HG02571 (cell line): ENCODE measurements around the gene SLIT3.

Experiments
- ATAC-seq: cut with Tn5 transposase; IDR thresholded peaks from one replicate; pipeline ENCODE4 v1.9.1; 2021; ENCODE audit warnings: mild to moderate bottlenecking, moderate library complexity; ENCODE audit not compliant: unreplicated experiment

SLIT3 gene

GRCh38 chr5:169272111-169272510, 28.8 kb downstream of the SLIT3 start:
- no peak for ATAC-seq

GRCh38 chr5:169270827-169271226, 30.1 kb downstream of the SLIT3 start:
- ATAC-seq: no peak

GRCh38 chr5:169268019-169268418, 32.9 kb downstream of the SLIT3 start:
- no peak for ATAC-seq

GRCh38 chr5:169265888-169266287, 35.1 kb downstream of the SLIT3 start:
- ATAC-seq: no peak

- ATAC-seq: no peak
Observed at GRCh38 chr5:169263591-169263990, 37.3 kb downstream of the SLIT3 start.

GRCh38 chr5:169260896-169261569, 39.9 kb downstream of the SLIT3 start:
- no peak for ATAC-seq

GRCh38 chr5:169258372-169259000, 42.5 kb downstream of the SLIT3 start:
- no peak for ATAC-seq

GRCh38 chr5:169256191-169256590, 44.7 kb downstream of the SLIT3 start:
- ATAC-seq: no peak

- ATAC-seq: no peak
Observed at GRCh38 chr5:169253071-169253470, 47.9 kb downstream of the SLIT3 start.

- no peak for ATAC-seq
Observed at GRCh38 chr5:169251333-169252084, 49.4 kb downstream of the SLIT3 start.

GRCh38 chr5:169250887-169251286, 50.1 kb downstream of the SLIT3 start:
- ATAC-seq: no peak

- ATAC-seq: no peak
Observed at GRCh38 chr5:169248996-169249395, 51.9 kb downstream of the SLIT3 start.

GRCh38 chr5:169248550-169248949, 52.4 kb downstream of the SLIT3 start:
- ATAC-seq: no peak

GRCh38 chr5:169244812-169245211, 56.1 kb downstream of the SLIT3 start:
- ATAC-seq: no peak

GRCh38 chr5:169243651-169244422, 57.1 kb downstream of the SLIT3 start:
- no peak for ATAC-seq

- no peak for ATAC-seq
Observed at GRCh38 chr5:169242849-169243186, 58.1 kb downstream of the SLIT3 start.

- no peak for ATAC-seq
Observed at GRCh38 chr5:169242175-169242848, 58.6 kb downstream of the SLIT3 start.

- no peak for ATAC-seq
Observed at GRCh38 chr5:169229342-169229892, 71.5 kb downstream of the SLIT3 start.

GRCh38 chr5:169226895-169227294, 74.0 kb downstream of the SLIT3 start:
- no peak for ATAC-seq

GRCh38 chr5:169225830-169226356, 75.0 kb downstream of the SLIT3 start:
- no peak for ATAC-seq
